GM19035 (cell line): ENCODE data around the gene AMD1.
"Not testable (repeated sequence)": the region's sequence is repeated elsewhere in the genome, so short reads cannot be mapped to it uniquely, and the experiment has no call there.

ENCODE experiments used
- ATAC-seq: cut with Tn5 transposase; IDR thresholded peaks from one replicate; pipeline ENCODE4 v1.9.1; 2021; ENCODE audit not compliant: unreplicated experiment

AMD1 gene

DNA sequence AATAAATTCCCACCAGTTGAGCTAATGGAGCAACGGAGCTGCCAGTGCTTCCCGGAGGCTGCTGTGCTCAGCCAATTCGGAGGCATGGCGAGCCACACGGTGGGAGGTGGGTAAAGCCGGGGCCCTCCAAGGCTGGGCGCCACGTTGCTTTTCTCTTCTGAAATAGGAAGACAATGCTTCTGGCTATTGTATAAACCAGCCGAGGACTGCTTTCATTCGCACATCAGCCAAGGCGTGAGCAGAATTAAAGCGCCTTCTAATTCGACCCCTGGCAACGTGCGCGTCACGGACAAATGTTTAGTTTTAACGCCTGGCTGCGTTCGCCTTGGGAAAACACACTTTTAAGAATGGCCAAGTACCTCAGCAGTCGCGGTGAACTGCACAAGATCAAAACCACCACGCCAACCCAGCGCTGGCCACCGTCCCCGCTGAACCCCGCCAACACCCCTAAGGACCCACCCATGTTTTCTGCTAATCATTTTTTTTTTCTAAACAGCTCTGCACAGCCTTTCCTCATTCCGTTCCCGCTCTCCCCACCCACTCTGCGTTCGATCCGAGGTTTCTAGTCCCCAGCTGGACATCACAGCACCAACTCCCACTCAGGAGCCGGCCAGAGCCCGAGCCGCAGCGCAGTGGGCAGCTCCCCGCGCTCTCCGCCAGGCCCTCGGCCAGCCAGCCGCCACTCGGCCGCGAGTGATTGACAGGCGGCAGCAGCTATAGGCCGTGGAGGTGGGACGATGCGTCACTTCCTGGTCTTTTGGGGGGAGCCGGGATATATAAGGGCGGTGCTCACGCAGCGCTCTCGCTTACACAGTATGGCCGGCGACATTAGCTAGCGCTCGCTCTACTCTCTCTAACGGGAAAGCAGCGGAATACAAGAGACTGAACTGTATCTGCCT lies at the start of gene AMD1:
Gene AMD1, plus strand, starts transcription at position 805 of the 899 bp plus-strand sequence. CDS start 321 bp downstream, outside the sequence.
- ATAC-seq, result peak; percentile 71

DNA sequence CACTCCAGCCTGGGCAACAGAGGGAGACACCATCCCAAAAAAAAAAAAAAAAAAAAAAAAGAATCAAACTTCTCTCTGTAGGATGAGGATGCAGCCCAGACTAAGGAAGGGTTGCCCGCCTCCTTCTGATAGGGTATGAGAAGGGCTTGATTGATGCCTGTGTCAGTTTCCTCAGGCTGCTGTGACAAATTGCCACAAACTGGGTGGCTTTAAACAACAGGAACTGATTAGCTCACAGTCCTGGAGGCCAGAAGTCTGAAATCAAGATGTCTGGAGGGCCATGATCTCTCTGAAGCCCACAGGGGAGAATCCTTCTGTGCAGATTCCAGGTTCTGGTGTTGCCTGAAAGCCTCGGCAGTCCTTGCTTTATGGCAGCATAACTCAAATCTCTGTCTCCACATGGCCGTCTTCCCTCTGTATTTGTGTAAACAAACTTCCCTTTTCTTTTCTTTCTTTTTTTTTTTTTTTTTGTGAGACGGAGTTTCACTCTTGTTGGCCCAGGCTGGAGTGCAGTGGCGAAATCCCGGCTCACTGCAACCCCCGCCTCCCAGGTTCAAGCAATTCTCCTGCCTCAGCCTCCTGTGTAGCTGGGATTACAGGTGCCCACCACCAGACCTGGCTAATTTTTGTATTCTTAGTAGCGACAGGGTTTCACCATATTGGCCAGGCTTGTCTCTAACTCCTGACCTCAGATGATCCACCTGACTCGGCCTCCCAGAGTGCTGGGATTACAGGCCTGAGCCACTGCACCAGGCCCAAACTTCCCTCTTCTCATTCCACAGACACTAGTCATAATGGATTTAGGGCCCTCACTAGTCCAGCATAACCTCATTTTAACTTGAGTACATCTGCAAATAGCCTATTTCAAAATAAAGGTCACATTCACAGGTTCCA lies 48.1 kb upstream of the AMD1 start:
- no peak for ATAC-seq

DNA sequence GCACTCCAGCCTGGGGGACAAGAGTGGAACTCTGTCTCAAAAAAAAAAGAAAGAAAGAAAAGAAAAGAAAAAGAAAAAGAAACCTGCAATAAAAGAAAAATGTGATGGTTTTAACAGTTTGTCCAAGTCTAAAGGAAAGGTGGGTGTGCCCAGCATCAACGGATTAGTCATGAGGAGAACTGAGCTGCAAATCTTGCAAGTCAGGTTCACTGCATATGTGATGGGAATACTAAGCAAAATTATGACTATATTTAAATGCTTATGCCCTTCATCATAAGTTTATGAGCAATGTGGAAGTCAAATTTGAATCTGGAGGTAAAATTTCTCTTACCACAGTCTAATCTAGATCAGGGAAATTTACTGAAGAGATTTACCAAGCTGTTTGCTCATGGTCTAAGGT lies 46.2 kb upstream of the AMD1 start:
- no peak for ATAC-seq

DNA sequence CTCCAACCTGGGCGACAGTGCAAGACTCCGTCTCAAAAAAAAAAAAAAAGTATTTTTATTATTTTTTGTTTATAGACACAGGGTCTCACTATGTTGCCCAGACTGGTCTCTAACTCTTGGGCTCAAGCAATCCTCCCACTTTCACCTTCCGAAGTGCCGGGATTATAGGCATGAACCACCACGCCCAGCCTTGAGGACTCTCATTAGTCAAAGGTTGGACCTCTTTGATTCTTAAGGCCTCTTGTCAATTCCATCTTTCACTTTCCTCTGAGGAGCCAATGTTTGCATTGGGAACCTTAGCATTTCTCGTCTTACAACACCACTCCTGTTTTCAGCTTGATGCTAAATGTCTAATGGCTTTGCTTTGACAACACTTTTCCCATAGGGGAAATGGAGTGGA lies 43.2 kb upstream of the AMD1 start:
- no peak for ATAC-seq

DNA sequence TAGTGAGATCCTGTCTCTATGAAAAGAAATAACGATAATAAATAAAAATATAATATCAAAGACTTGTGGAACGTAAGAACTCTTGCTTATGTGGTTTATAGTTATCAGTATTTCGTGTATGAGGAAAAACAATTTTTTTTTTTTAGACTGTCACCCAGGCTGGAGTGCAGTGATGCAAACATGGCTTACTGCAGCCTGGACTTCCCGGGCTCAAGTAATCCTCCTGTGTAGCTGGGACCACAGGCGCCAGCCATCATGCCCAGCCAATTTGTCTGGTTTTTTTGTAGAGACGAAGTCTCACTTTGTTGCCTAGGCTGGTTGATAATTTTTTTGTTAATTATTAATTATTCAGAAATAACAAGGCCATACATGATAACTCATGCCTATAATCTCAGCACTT lies 40.8 kb upstream of the AMD1 start:
- no peak for ATAC-seq

DNA sequence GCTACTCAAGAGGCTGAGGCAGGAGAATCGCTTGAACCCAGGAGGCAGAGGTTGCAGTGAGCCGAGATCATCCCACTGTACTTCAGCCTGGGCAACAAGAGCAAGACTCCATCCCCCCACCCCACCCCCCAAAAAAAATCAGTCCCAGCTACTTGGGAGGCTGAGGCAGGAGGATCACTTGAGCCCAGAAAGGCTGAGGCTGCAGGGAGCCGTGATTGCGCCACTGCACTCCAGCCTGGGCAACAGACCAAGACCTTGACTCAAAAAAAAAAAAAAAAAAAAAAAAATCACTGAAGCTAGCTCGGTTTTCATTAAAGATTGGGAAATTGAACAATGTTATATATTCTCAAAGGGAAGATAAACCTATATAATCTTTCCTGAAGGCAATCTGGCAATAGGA lies 38.8 kb upstream of the AMD1 start:
- ATAC-seq, result not testable (repeated sequence)

DNA sequence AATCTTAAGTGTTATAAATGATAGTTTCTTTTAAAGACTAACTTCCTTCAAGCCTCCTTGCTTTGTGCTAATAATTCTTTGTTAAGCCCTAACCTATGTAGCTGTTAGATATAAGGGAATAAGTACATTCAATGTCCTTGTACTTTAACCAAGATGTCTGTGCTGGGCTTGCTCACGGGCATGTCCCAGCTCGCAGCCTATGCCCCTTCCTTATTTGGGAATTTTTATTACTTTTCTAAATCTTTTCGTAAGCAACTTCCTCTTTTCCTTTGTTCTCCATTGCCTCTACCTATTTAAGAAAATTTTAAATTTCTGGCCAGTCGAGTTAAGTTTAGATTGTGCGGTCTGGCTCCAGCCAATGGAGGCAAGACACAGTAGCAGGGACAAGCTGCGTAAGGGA lies 33.3 kb upstream of the AMD1 start:
- no peak for ATAC-seq

DNA sequence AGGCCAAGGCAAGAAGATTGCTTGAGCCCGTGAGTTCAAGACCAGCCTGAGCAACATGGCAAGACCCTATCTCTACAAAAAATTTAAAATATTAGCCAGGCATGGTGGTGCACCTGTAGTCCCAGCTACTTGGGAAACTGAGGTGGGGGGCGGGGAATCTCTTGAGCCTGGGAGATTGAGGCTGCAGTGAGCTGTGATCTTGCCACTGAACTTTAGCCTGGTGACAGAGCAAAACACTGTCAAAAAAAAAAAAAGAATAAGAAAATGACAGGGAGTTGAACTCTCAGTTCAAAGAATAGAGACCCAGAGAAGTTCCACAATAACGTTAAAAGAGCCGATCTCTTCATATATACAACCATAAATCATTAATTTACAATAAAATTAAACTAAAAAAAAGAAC lies 24.8 kb upstream of the AMD1 start:
- ATAC-seq, result no peak

DNA sequence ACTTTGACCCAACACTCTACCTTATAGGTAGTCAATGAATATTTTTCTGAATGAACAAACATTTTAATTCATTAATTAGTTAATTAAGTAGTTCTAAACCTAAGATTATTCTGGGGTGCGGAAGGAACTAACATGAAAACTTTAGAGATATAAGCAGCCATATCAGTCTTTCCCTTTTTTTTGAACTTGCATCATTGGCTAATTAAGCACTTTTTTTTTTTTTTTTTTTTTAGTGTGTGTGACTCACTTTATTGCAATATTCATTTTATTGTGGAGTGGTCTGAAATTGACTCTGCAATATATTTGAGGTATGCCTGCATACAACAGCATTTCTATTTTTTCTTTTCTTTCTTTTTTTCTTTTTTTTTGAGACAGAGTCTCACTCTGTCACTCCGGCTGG lies 21.8 kb upstream of the AMD1 start:
- ATAC-seq, result no peak

DNA sequence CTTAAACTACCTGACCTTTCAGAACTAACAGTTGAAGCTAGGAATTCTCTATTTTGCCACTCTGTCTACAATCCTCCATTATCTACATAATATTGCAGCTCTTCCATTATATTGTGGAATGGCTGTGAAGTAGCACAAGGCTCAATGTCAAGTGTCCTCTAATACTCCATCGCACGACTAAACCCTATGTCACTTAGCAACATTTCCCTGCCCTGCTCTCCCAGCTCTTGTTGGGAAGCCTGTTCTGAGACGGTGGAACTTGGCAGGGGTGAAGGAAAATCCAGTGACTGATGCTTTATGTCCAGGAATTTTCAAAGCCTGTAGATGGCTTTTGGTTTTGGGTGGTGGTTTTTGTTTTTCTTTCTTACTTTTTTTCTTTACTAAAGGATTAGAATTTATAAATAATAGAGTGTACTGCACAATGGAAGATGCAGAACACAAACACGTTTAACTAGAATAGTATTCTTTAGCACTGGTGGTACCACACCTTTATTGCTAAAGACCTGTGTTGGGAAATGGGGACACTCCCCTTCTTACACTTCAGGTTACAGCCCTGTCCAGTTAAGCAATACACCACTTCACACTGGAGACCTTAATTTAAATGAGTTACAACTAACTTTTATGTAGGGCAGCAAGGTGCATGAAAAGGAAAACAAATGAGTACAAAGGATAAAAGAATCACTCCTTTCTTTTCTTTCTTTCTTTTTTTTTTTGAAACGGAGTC lies 20.7 kb upstream of the AMD1 start:
- no peak for ATAC-seq

DNA sequence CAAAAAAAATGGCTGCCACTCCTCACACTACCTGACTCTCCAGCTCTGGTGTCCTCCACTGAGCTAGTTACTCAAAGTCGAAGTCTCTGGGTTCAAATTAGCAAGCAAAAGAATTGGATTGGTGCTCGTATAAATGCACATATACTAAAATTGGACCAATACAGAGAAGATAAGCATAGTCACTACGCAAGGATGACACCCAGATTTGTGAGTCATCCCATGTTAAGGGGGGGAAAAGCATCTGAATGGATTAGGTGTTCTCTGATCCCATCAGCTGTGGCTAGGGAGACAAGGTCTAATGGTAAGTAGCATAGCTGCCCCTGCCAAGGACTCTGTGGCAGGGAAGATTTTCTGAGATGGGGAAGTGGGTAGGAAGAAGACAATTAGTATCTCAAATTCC lies 18.3 kb upstream of the AMD1 start:
- no peak for ATAC-seq

DNA sequence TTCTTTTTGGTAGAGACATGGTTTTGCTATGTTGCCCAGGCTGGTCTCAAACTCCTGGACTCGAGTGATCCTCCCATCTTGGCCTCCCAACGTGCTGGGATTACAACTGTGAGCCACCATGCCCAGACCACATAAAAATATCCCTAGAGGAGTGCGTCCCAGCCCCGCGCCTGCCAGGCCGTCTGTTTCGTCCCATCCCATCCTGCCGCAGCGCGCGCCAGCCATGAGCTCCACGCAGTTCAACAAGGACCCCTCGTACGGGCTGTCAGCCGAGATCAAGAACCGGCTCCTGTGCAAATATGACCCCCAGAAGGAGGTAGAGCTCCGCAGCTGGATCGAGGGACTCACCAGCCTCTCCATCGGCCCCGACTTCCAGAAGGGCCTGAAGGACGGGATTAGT lies 16.6 kb upstream of the AMD1 start:
- ATAC-seq, result no peak

DNA sequence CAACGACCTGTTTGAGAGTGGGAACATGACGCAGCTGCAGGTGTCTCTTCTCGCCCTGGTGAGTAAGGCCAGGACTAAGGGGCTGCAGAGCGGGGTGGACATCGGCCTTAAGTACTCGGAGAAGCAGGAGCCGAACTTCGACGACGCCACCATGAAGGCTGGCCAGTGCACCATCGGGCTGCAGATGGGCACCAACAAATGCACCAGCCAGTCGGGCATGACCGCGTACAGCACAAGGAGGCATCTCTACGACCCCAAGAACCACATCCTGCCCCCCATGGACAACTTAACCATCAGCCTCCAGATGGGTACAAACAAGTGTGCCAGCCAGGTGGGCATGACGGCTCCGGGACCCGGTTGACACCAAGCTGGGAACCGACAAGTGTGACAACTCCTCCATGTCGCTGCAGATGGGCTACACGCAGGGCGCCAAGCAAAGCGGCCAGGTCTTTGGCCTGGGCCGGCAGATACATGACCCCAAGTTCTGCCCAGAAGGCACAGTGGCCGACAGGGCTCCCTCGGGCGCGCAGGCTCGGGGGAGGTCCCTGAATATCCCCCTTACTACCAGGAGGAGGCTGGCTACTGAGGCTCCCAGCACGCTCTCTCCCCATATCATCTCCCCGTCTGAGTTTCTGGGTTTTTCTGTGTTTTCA lies 15.9 kb upstream of the AMD1 start:
- no peak for ATAC-seq

DNA sequence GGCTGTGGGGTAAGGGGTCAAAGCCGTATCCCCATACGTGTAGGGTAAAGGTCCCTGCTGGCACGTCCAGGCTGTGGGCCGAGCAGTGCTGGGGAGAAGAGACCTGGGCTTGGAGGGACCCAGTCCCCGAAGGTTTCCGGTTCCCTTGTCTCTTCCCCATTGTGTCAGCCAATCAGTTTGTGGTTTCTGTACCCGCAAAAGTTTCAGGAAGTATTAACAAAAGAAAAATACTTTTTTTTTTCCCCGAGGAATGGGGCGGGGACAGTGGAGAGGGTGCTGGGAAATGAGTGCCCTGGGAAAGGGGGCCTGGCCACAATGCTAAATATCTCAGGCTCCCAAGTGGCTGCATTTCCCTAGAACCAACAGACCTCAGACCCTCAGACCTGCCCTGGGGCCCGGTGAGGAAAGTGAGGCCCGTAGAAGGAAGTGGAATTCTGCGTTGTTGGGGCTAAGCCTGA lies 15.2 kb upstream of the AMD1 start:
- ATAC-seq, result no peak

DNA sequence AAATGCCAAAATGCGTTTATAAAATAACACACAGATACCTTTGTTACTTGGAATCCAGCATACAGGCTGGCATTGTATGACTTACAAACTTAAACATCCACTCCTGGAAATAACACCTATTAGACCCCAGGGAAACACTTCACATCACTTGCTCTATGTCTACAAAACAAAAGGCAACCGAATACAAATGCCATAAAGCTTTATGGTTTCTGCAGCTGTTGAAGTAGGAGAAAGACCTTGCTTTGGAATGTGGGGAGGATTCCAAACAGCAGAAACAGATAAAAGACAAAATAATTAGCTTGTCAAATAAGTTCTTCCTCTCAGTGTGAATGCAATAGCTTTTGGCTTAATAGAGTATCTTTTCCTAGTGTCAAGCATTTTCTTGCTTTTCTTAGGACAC lies 9.8 kb upstream of the AMD1 start:
- ATAC-seq, result no peak

DNA sequence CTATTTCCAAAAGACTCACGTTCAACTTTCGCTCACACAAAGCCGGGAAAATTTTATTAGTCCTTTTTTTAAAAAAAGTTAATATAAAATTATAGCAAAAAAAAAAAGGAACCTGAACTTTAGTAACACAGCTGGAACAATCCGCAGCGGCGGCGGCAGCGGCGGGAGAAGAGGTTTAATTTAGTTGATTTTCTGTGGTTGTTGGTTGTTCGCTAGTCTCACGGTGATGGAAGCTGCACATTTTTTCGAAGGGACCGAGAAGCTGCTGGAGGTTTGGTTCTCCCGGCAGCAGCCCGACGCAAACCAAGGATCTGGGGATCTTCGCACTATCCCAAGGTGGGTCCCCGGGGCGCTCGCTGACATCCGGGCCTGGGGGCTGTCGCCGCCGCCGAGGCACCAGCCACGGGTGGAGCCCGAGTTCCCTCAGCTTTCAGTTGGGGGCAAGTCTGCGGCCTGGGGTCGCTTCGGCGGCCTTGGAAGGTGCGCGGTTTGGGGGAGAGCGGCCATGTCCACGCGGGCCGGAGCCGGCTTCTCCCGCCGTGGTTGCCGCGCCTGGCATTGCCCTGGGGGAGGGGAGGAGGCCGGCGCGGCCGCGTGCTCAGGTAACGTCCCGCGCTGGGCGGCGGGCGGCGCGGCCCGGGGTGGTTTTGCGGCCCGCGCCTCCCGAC lies 429 bp downstream of the AMD1 start:
- ATAC-seq, result peak; percentile 9

DNA sequence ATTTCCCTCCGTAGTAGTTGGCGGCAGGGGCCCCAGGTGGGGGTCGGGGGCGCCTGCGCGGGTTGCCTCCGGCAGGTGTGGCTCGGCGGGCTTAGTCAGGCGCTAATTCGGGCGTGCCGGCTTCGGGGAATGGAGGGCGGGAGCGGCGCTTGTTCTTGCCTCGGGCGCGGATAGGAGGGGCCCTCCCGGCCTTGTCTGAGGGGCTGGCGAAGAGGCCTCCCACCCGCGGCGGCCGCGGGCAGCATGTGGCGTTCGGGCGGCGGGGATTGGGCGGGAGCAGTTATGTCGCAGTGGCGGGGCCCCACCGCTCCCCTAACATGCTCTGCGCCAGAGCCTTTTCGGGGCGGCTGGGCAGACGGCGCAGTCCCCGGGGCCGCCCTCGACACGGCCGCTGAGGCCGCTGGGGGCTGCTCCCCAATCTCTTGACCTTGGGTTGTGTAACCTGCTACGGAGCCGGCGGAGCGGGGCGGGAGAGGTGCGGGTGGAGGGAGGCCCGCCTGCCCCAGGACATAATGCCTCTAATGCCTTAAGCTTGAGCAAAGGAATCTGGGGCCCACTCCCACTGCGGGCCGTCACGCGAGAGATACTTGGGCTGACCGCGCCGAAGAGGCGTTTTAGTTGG lies 1.1 kb downstream of the AMD1 start:
- peak; percentile 16 for ATAC-seq

DNA sequence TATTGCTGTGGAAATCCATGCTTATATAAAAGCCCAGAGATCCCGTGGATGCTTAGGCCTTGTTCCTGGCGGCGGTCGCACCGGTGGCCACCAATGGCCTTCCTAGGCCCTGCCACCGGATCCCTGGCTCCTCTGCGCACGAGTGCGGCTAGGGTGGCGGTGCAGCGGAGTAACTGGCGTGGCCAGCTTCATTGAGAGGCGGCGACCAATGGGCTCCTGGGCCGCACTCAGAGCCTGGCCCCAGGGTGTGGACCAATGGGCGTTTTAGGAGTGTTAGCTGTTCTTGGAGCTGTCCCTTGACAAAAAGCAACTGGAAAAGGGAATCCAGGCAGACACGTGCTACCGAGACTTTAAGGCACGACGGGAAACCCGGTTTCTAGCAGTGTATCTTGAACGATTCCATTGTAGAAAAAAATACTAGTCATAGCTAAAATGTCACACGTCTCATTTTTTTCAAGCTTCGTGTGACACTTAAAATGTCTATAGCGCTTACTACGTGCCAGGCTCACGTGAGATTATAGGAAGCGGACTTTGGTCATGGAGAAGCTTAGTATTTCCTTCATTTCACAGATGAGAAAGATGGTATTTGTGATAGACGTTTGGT lies 1.7 kb downstream of the AMD1 start:
- ATAC-seq, result peak; percentile 46

DNA sequence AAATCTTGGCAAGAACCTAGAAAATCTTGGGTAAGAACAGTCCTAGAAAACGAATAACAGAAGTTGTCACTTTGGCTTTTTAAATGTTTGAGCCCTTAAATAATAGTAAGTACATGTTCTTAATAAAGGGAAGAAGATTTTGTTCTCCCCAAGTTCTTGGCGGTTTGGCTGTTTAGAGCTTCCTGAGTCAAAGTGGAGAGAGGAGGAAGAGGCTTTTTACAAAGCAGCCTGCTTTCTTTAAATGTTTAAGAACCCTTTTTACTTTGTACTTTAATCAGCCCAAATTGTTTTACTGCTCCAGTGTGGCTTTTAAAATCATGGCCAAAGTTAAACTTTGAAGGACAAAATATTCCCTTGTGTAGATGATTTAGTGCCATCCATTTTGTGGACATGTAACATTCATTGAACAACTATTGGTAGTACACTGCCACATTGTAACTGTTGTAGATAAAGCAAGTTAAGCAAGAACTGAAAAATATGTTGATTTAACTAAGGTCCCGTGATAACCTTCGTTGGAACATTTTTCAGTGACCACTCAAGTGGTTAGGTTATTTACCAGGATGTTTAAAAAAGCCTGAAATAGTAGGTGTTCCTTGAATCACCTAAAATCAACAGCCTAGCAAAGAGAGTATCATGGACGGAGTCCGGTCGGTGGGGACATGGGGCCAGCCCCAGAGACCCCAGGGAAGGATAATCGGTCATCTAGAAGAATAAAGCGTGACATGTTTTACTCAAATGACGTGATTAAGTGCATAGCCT lies 2.4 kb downstream of the AMD1 start:
- ATAC-seq, result no peak
